ENCODE results near the gene TUBA8. TPM values are rescaled to one million over a fixed set of nuclear protein-coding genes. Genes with fewer than 3 reads are reported as not detected.
"Not testable (repeated sequence)": the region's sequence is repeated elsewhere in the genome, so short reads cannot be mapped to it uniquely, and the experiment has no call there.

The TUBA8 gene
- polyA plus RNA-seq, 1 experiment, result 2.7 TPM

- CTCF ChIA-PET, result not testable (repeated sequence)
Observed at GRCh38 chr22:18165356-18165755, 54.7 kb downstream of the TUBA8 start.

DNA sequence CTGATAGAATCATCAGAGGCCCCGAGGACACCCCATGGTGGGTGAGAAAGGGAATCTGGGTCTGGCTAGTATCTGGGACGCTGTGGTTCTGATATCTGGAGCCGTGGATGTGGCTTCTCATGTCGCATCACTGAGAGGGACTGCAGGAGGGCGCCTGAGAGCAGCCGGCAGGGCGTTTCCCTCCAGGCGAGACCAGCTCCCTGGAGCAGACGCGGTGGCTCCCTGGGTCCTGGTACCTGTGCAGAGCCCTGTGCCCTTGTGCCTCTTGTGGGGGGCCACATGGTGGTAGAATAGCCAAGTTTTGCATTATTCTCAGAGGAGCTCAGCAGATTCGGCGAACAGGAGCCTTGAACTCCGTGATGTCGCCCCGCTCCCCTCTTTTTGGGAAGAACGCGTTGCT is 59.7 kb downstream of the TUBA8 start:
- H3K27ac ChIP-seq (ENCODE audit: low read depth, low read length); H3K27me3 ChIP-seq (ENCODE audit: control insufficient read depth, insufficient read depth, low read length); H3K9me3 ChIP-seq (ENCODE audit: control insufficient read depth, insufficient read depth, low read length); CTCF ChIA-PET; DNase-seq (ENCODE audit: low read depth, low spot score); POLR2A ChIA-PET; H3K4me3 ChIP-seq (ENCODE audit: low read depth, low read length): not testable (repeated sequence)

More at GRCh38 chr22:18165356-18165755, 54.7 kb downstream of the TUBA8 start:
- H3K4me3 ChIP-seq (ENCODE audit: low read depth, low read length); POLR2A ChIA-PET; H3K27me3 ChIP-seq (ENCODE audit: control insufficient read depth, insufficient read depth, low read length); H3K27ac ChIP-seq (ENCODE audit: low read depth, low read length); DNase-seq (ENCODE audit: low read depth, low spot score); H3K9me3 ChIP-seq (ENCODE audit: control insufficient read depth, insufficient read depth, low read length): not testable (repeated sequence)

GRCh38 chr22:18172203-18172602 is 61.6 kb downstream of the TUBA8 start:
- H3K27ac ChIP-seq (ENCODE audit: low read depth, low read length); H3K4me3 ChIP-seq (ENCODE audit: low read depth, low read length); H3K27me3 ChIP-seq (ENCODE audit: control insufficient read depth, insufficient read depth, low read length); POLR2A ChIA-PET; DNase-seq (ENCODE audit: low read depth, low spot score); CTCF ChIA-PET; H3K9me3 ChIP-seq (ENCODE audit: control insufficient read depth, insufficient read depth, low read length): not testable (repeated sequence)

GRCh38 chr22:18172776-18173175 is 62.2 kb downstream of the TUBA8 start:
- CTCF ChIA-PET; DNase-seq (ENCODE audit: low read depth, low spot score); POLR2A ChIA-PET; H3K9me3 ChIP-seq (ENCODE audit: control insufficient read depth, insufficient read depth, low read length); H3K4me3 ChIP-seq (ENCODE audit: low read depth, low read length); H3K27me3 ChIP-seq (ENCODE audit: control insufficient read depth, insufficient read depth, low read length): not testable (repeated sequence)
- H3K27ac ChIP-seq (ENCODE audit: low read depth, low read length), result peak overlapping the region; percentile 92

DNA sequence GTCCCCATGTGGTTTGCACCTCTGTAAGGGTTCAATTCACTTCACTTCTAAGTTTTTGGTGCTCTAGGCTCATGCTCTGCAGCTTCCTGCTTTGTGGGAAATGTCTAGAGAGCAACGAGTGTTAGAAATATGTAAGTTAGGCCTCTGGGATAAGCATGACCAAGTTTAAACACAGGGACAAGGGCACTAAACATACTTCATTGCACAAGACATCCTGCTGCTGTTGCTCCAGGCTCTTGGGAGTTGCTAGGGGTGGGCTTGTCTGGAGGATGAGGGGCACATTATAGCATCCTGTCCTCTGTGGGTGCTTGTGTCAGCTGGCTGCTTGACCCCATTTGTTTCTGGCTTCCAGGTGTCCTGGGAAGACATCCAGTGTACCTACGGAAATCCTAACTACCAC is 62.8 kb downstream of the TUBA8 start:
- H3K9me3 ChIP-seq (ENCODE audit: control insufficient read depth, insufficient read depth, low read length); CTCF ChIA-PET; H3K27me3 ChIP-seq (ENCODE audit: control insufficient read depth, insufficient read depth, low read length); POLR2A ChIA-PET; DNase-seq (ENCODE audit: low read depth, low spot score); H3K4me3 ChIP-seq (ENCODE audit: low read depth, low read length): not testable (repeated sequence)
- peak overlapping the region; percentile 61 for H3K27ac ChIP-seq (ENCODE audit: low read depth, low read length)

Small RNA genes within 50 kb of the gene (small RNA-seq; reads per million reads assigned to genes)
- gene AC016027.5 (ENCODE audit: insufficient read length, low read depth), result not detected

Other genes with a start within 250 kb of the TUBA8 start
- gene MICAL3, start 86.2 kb upstream of the TUBA8 start, polyA plus RNA-seq (2011; rRNA removed), result 17.8 and 18.5 TPM in 2 replicates
- gene PEX26, start 32.8 kb upstream of the TUBA8 start, polyA plus RNA-seq (2011; rRNA removed), result 20.8 and 24.8 TPM in 2 replicates
- gene USP18, start 39.4 kb downstream of the TUBA8 start, polyA plus RNA-seq (2011; rRNA removed), result 25.2 and 26.7 TPM in 2 replicates